GM12878 (cell line): Measurements from ENCODE around the gene ASS1. TPM values are rescaled to one million over a fixed set of nuclear protein-coding genes. Genes with fewer than 3 reads are reported as not detected.

Experiments used
- BCL11A ChIP-seq: IDR thresholded peaks from 2 replicates; pipeline ENCODE4 v1.6.1; 2011; ENCODE audit warnings: low read depth, low read length
- BMI1 ChIP-seq: fragments of 450-650 bp; IDR thresholded peaks from 2 replicates; pipeline ENCODE4 v1.6.1; 2016; ENCODE audit warnings: mild to moderate bottlenecking, moderate library complexity, borderline replicate concordance
- CBX5 ChIP-seq: sonication (generic); IDR thresholded peaks from 2 replicates; pipeline ENCODE4 v1.6.1; 2016; ENCODE audit warnings: low read depth, moderate library complexity, mild to moderate bottlenecking, inconsistent platforms
- CEBPB ChIP-seq, 2 experiments: fragments of 150-350 bp in 1 of 2; IDR thresholded peaks; 2 replicates each; pipeline ENCODE4 v1.6.1; 2012 to 2014; ENCODE audit warnings: low read depth in 2 of 2, low read length in 2 of 2, borderline replicate concordance in 1 of 2, inconsistent platforms in 1 of 2
- CHD1 ChIP-seq: IDR thresholded peaks from 2 replicates; pipeline ENCODE4 v1.6.1; 2012; ENCODE audit warnings: low read depth, low read length, improper control_type of control experiment
- CREB1 ChIP-seq: IDR thresholded peaks from 2 replicates; pipeline ENCODE4 v1.6.1; 2012; ENCODE audit warnings: low read depth, mild to moderate bottlenecking, inconsistent platforms
- DPF2 ChIP-seq: fragments of 450-650 bp; IDR thresholded peaks from 2 replicates; pipeline ENCODE4 v1.6.1; 2017; ENCODE audit warnings: mild to moderate bottlenecking
- EZH2 ChIP-seq: IDR thresholded peaks from 2 replicates; pipeline ENCODE4 v1.6.1; 2012; ENCODE audit warnings: low read depth, mild to moderate bottlenecking, control low read depth, inconsistent platforms, low read length, borderline replicate concordance; ENCODE audit not compliant: control insufficient read depth
- FOS ChIP-seq: IDR thresholded peaks from 3 replicates; pipeline ENCODE4 v1.6.1; 2011; ENCODE audit warnings: borderline replicate concordance; ENCODE audit not compliant: insufficient read length; ENCODE audit errors: extremely low read depth
- FOXM1 ChIP-seq: IDR thresholded peaks from 2 replicates; pipeline ENCODE4 v1.6.1; 2012; ENCODE audit warnings: low read depth, mild to moderate bottlenecking, inconsistent platforms, low read length, moderate library complexity
- HDAC2 ChIP-seq: fragments of 200-600 bp; sonication (generic); IDR thresholded peaks from 2 replicates; pipeline ENCODE4 v1.6.1; 2017
- IKZF2 ChIP-seq, 2 experiments: fragments of 450-650 bp; IDR thresholded peaks; 2 replicates each; pipeline ENCODE4 v1.6.1; 2017; ENCODE audit warnings: mild to moderate bottlenecking in 2 of 2, moderate library complexity in 2 of 2
- JUND ChIP-seq: IDR thresholded peaks from 2 replicates; pipeline ENCODE4 v1.6.1; 2012; ENCODE audit warnings: low read depth, mild to moderate bottlenecking, low read length, improper control_type of control experiment, moderate library complexity
- MTA2 ChIP-seq: fragments of 450-650 bp; IDR thresholded peaks from 2 replicates; pipeline ENCODE4 v1.6.1; 2016; ENCODE audit warnings: low read depth, mild to moderate bottlenecking, moderate library complexity
- MTA3 ChIP-seq: IDR thresholded peaks from 2 replicates; pipeline ENCODE4 v1.6.1; 2012; ENCODE audit warnings: low read length, inconsistent platforms, borderline replicate concordance
- NFYB ChIP-seq: IDR thresholded peaks from 2 replicates; pipeline ENCODE4 v1.6.1; 2011; ENCODE audit warnings: low read depth, mild to moderate bottlenecking, low read length, improper control_type of control experiment, moderate library complexity; ENCODE audit not compliant: insufficient read depth
- POLR2AphosphoS5 ChIP-seq: IDR thresholded peaks from 2 replicates; pipeline ENCODE4 v1.6.1; 2011; ENCODE audit warnings: mild to moderate bottlenecking, low read length, inconsistent platforms
- RAD21 ChIP-seq: IDR thresholded peaks from 2 replicates; pipeline ENCODE4 v1.6.1; 2011; ENCODE audit warnings: mild to moderate bottlenecking, low read depth, low read length, moderate library complexity; ENCODE audit not compliant: insufficient read depth
- RAD51 ChIP-seq: fragments of 450-650 bp; IDR thresholded peaks from 2 replicates; pipeline ENCODE4 v1.6.1; 2016; ENCODE audit warnings: moderate library complexity, mild to moderate bottlenecking, inconsistent platforms
- RB1 ChIP-seq: fragments of 450-650 bp; formaldehyde crosslinking; IDR thresholded peaks from 2 replicates; pipeline ENCODE4 v1.6.1; 2017; ENCODE audit warnings: mild to moderate bottlenecking, borderline replicate concordance
- RBBP5 ChIP-seq: fragments of 200-600 bp; sonication (generic); conservative IDR thresholded peaks from 2 replicates; pipeline ENCODE4 v1.6.1; 2016
- SMAD1 ChIP-seq: fragments of 450-650 bp; IDR thresholded peaks from 2 replicates; pipeline ENCODE4 v1.6.1; 2018; ENCODE audit warnings: mild to moderate bottlenecking, low read depth; ENCODE audit not compliant: partially characterized antibody
- SMARCA5 ChIP-seq: fragments of 450-650 bp; IDR thresholded peaks from 2 replicates; pipeline ENCODE4 v1.6.1; 2017; ENCODE audit warnings: mild to moderate bottlenecking
- SRF ChIP-seq, 2 experiments: IDR thresholded peaks; 2 replicates each; pipeline ENCODE4 v1.6.1; 2011; ENCODE audit warnings: low read depth in 2 of 2, low read length in 2 of 2, mild to moderate bottlenecking in 1 of 2, moderate library complexity in 1 of 2
- TCF7 ChIP-seq: IDR thresholded peaks from 2 replicates; pipeline ENCODE4 v1.6.1; 2014; ENCODE audit warnings: antibody characterized with exemption, borderline replicate concordance
- YY1 ChIP-seq: IDR thresholded peaks from 2 replicates; pipeline ENCODE4 v1.6.1; 2011; ENCODE audit warnings: low read depth, mild to moderate bottlenecking, low read length
- ZBED1 ChIP-seq: IDR thresholded peaks from 2 replicates; pipeline ENCODE4 v1.6.1; 2016; ENCODE audit warnings: borderline replicate concordance
- ZNF207 ChIP-seq: fragments of 450-650 bp; IDR thresholded peaks from 2 replicates; pipeline ENCODE4 v1.6.1; 2014; ENCODE audit warnings: antibody characterized with exemption, mild to moderate bottlenecking, borderline replicate concordance
- ZZZ3 ChIP-seq: IDR thresholded peaks from 2 replicates; pipeline ENCODE4 v1.6.1; 2011; ENCODE audit warnings: low read depth; ENCODE audit not compliant: control insufficient read depth, insufficient read length
- polyA plus RNA-seq, 11 experiments: library from polyadenylated mRNA; depleted of rRNA in 4 of 11; unstranded in 6 of 11; stranded (reverse) in 5 of 11; fragments of >200 nt; fragmentation: Nextera tagmentation in 4 of 11; fragmentation: Illumina TruSeq in 1 of 11; extraction: Ambion mirVana in 4 of 11; extraction: Trizol in 1 of 11; gene quantifications; 1 replicate in 1 of 11; 2 replicates in 10 of 11; pipeline versions ENCODE4 v1.2.1 to v1.2.3, GENCODE V29; 2011 to 2016; ENCODE audit warnings: inconsistent platforms in 2 of 11, missing spikeins in 2 of 11, low read depth in 1 of 11
- total RNA-seq, 4 experiments: library from RNA; depleted of rRNA in 3 of 4; stranded (reverse); fragments of >200 nt in 3 of 4; fragmentation: Illumina TruSeq in 1 of 4; extraction: Trizol in 1 of 4; gene quantifications; 2 replicates each; pipeline versions ENCODE4 v1.2.1 to v1.2.3, GENCODE V29; 2013 to 2021
- TF ChIP-seq, protein P1 (sequence below): fragments of 450-650 bp; IDR thresholded peaks from 2 replicates; pipeline ENCODE4 v1.6.1; 2017; ENCODE audit warnings: low read depth, mild to moderate bottlenecking, moderate library complexity
- TF ChIP-seq, protein P2 (sequence below): IDR thresholded peaks from 2 replicates; pipeline ENCODE4 v1.6.1; 2012; ENCODE audit warnings: low read depth, low read length, improper control_type of control experiment
- TF ChIP-seq, protein P3 (sequence below): fragments of 450-650 bp; IDR thresholded peaks from 2 replicates; pipeline ENCODE4 v1.6.1; 2016; ENCODE audit warnings: mild to moderate bottlenecking

Gene ASS1
- total and polyA plus RNA-seq, 10 of the 15 experiments (the other 5 are each of a cell fraction or from before 2014, with no cell fraction given) = 0.10 to 6.1 (median 0.28) TPM; not detected in 3

DNA sequence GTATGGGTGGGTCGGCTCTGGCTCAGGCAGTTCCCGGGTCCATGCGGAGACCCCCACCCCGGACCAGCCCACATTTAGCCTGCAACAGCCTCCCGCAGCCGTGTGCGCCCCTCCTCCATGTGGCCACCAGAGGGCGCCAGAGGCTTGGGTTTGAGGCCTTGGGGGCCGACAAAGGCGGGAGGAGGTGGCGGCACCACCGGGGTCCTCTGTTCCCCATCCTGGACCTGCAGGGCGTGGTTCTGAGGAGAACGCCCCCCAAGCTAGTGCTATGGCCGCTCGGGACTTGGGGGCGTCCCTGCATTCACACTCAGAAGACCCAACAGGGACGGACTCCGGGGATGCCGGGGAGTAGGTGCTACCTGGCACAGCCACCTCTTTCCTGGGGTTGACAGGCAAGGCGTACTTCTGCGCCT lies 16.5 kb downstream of the ASS1 start (continued):
- no peak for TF ChIP-seq RAD51
- no peak for TF ChIP-seq BMI1
- TF ChIP-seq CHD1 = no peak
- no peak for TF ChIP-seq ZBED1
- TF ChIP-seq CBX5 = no peak
- peak; percentile 28; the same call in 1 of the 2 replicates for TF ChIP-seq SMARCA5
- TF ChIP-seq DPF2 = no peak
- TF ChIP-seq FOS = no peak
- no peak for TF ChIP-seq CREB1
- TF ChIP-seq HDAC2 = no peak
- peak; percentile 59; the same call in 1 of the 2 replicates for TF ChIP-seq YY1
- no peak for TF ChIP-seq EZH2
- no peak for TF ChIP-seq BCL11A
- TF ChIP-seq RBBP5 = no peak
- TF ChIP-seq, protein P1, sequence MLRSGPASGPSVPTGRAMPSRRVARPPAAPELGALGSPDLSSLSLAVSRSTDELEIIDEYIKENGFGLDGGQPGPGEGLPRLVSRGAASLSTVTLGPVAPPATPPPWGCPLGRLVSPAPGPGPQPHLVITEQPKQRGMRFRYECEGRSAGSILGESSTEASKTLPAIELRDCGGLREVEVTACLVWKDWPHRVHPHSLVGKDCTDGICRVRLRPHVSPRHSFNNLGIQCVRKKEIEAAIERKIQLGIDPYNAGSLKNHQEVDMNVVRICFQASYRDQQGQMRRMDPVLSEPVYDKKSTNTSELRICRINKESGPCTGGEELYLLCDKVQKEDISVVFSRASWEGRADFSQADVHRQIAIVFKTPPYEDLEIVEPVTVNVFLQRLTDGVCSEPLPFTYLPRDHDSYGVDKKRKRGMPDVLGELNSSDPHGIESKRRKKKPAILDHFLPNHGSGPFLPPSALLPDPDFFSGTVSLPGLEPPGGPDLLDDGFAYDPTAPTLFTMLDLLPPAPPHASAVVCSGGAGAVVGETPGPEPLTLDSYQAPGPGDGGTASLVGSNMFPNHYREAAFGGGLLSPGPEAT = no peak
- TF ChIP-seq MTA3 = no peak
- TF ChIP-seq IKZF2 (IDR thresholded peaks at IDR 0.05) = no peak
- TF ChIP-seq SRF (IDR thresholded peaks at IDR 0.05; ENCODE audit: low read depth in 2 of 2, low read length in 2 of 2) = no peak
- no peak for TF ChIP-seq JUND
- no peak for TF ChIP-seq CEBPB (IDR thresholded peaks at IDR 0.05; ENCODE audit: borderline replicate concordance in 1 of 2, low read depth in 2 of 2, low read length in 2 of 2)
- TF ChIP-seq MTA2 = no peak
- peak; percentile 97 for TF ChIP-seq RAD21
- TF ChIP-seq ZNF207 = no peak
- no peak for TF ChIP-seq NFYB
- TF ChIP-seq, protein P2, sequence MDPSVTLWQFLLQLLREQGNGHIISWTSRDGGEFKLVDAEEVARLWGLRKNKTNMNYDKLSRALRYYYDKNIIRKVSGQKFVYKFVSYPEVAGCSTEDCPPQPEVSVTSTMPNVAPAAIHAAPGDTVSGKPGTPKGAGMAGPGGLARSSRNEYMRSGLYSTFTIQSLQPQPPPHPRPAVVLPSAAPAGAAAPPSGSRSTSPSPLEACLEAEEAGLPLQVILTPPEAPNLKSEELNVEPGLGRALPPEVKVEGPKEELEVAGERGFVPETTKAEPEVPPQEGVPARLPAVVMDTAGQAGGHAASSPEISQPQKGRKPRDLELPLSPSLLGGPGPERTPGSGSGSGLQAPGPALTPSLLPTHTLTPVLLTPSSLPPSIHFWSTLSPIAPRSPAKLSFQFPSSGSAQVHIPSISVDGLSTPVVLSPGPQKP = no peak
- no peak for TF ChIP-seq ZZZ3
- TF ChIP-seq, protein P3, sequence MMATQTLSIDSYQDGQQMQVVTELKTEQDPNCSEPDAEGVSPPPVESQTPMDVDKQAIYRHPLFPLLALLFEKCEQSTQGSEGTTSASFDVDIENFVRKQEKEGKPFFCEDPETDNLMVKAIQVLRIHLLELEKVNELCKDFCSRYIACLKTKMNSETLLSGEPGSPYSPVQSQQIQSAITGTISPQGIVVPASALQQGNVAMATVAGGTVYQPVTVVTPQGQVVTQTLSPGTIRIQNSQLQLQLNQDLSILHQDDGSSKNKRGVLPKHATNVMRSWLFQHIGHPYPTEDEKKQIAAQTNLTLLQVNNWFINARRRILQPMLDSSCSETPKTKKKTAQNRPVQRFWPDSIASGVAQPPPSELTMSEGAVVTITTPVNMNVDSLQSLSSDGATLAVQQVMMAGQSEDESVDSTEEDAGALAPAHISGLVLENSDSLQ = no peak
- TF ChIP-seq FOXM1 = no peak
- TF ChIP-seq SMAD1 = no peak
- TF ChIP-seq POLR2AphosphoS5 = no peak
- peak; percentile 56; the same call in 1 of the 2 replicates for TF ChIP-seq RB1
- no peak for TF ChIP-seq TCF7
